Measurements from ENCODE around the gene SORD. TPM values are rescaled to one million over a fixed set of nuclear protein-coding genes. Genes with fewer than 3 reads are reported as not detected.

SORD gene
- total and polyA plus RNA-seq, 8 donors: 5.5 to 43.3 (median 15.3) TPM

- Histone ChIP-seq H3K4me3 (peak within 1 kb of the TSS; percentile 19 to 52 (median 36)), H3K36me3 (no peaks in the 10 kb centered on the region), H3K4me1 (peaks cover 38 to 62% (median 58%) of the 10 kb centered on the region in 4 donors), H3K27ac (peak within 1 kb of the TSS in 2 of 5 donors; percentile 36 to 56), H3K27me3 (peaks cover 36 to 99% (median 74%) of the 10 kb centered on the region in 3 donors), H3K9me3 (no peaks in the 10 kb centered on the region)
- TF ChIP-seq POLR2A (IDR thresholded peaks at IDR 0.05) (no peak), EP300 (IDR thresholded peaks at IDR 0.05) (no peak), POLR2AphosphoS5 (IDR thresholded peaks at IDR 0.05) (peak in 2 of 3 donors; percentile 39 to 69)
- TF ChIP-seq, protein P1, sequence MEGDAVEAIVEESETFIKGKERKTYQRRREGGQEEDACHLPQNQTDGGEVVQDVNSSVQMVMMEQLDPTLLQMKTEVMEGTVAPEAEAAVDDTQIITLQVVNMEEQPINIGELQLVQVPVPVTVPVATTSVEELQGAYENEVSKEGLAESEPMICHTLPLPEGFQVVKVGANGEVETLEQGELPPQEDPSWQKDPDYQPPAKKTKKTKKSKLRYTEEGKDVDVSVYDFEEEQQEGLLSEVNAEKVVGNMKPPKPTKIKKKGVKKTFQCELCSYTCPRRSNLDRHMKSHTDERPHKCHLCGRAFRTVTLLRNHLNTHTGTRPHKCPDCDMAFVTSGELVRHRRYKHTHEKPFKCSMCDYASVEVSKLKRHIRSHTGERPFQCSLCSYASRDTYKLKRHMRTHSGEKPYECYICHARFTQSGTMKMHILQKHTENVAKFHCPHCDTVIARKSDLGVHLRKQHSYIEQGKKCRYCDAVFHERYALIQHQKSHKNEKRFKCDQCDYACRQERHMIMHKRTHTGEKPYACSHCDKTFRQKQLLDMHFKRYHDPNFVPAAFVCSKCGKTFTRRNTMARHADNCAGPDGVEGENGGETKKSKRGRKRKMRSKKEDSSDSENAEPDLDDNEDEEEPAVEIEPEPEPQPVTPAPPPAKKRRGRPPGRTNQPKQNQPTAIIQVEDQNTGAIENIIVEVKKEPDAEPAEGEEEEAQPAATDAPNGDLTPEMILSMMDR (IDR thresholded peaks at IDR 0.05): no peak
- DNase-seq: peak; percentile 27 to 74
- intact Hi-C loops (cut with DNase I; ENCODE audit: low total_unique reads): no loop called here
- WGBS, 5 donors: 1 to 2% (median 2%) methylated on average over 32 to 42 of the region's 42 CpGs
Observed at GRCh38 chr15:45114076-45114750, 91.2 kb downstream of the SORD start, which contains the start of the genes DUOX2 and DUOXA2. DUOX2 (minus strand) TSS chr15:45114172; CDS start chr15:45113411, 761 bp downstream. DUOXA2 (plus strand) TSS chr15:45114326; CDS start chr15:45114606, 280 bp downstream.

- intact Hi-C loops (cut with DNase I; ENCODE audit: low total_unique reads): no loop called here
- peaks cover 36 to 99% (median 74%) of the 10 kb centered on the region in 3 donors for H3K27me3 ChIP-seq
- peaks cover 38 to 62% (median 58%) of the 10 kb centered on the region in 4 donors for H3K4me1 ChIP-seq
Observed at GRCh38 chr15:45114751-45115085, 91.7 kb downstream of the SORD start.

DNA sequence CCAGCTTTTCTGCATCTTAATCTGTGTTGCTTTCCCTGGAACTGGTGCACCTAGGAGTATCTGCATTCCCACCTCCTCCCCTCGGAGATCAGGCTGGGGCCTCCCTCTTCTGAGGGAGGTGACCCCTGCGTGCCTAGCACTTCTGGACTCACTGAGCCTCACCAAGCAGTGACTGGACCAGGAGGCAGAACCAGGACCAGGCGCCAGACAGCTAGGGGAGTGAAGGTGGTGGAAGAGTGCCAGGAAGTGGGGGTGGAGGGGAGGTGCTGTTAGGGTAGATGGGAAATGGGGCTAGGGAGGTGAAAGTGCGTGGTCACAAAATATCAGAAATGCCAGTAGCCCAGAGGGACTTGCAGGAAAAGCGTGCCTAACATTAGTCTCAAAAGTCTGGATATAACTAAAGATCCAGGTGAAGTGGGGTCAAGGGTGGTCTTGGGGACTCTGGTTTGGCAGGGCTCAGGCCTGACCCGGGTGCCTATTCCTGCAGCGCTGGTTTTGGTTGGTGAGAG, 92.4 kb downstream of the SORD start:
- intact Hi-C loops (cut with DNase I; ENCODE audit: low total_unique reads): no loop called here
- no peaks in the 10 kb centered on the region for H3K36me3 ChIP-seq
- H3K4me1 ChIP-seq: peaks cover 38 to 62% (median 58%) of the 10 kb centered on the region in 4 donors
- H3K9me3 ChIP-seq: no peaks in the 10 kb centered on the region
- peaks cover 32 to 99% (median 71%) of the 10 kb centered on the region in 3 donors for H3K27me3 ChIP-seq
- TF ChIP-seq POLR2AphosphoS5 (IDR thresholded peaks at IDR 0.05) (no peak), POLR2A (IDR thresholded peaks at IDR 0.05) (no peak), EP300 (IDR thresholded peaks at IDR 0.05) (no peak)
- TF ChIP-seq, protein P1 (IDR thresholded peaks at IDR 0.05): no peak
- WGBS, 5 donors: 63 to 80% (median 71%) methylated on average over 7 of the region's 7 CpGs
- H3K4me3 ChIP-seq: peak overlapping the region in 2 of 4 donors; percentile 44 to 52
- DNase-seq: no peak
- H3K27ac ChIP-seq: peak overlapping the region in 1 of 5 donors; percentile 36

More at GRCh38 chr15:45114751-45115085, 91.7 kb downstream of the SORD start:
- TF ChIP-seq EP300 (IDR thresholded peaks at IDR 0.05) (no peak), POLR2AphosphoS5 (IDR thresholded peaks at IDR 0.05) (no peak), POLR2A (IDR thresholded peaks at IDR 0.05) (no peak)
- TF ChIP-seq, protein P1 (IDR thresholded peaks at IDR 0.05): no peak
- Histone ChIP-seq H3K36me3 (no peaks in the 10 kb centered on the region), H3K27ac (peak overlapping the region in 2 of 5 donors; percentile 36 to 56), H3K9me3 (no peaks in the 10 kb centered on the region), H3K4me3 (peak overlapping the region in 2 of 4 donors; percentile 44 to 52)
- WGBS, 5 donors: 5 to 20% (median 7%) methylated on average over 1 to 2 of the region's 2 CpGs
- DNase-seq: no peak

GRCh38 chr15:45116006-45116481, 93.0 kb downstream of the SORD start:
- 32 to 58% (median 38%) methylated on average over 19 of the region's 19 CpGs for WGBS, 5 donors
- Histone ChIP-seq H3K9me3 (no peaks in the 10 kb centered on the region), H3K27ac (no peak overlapping the region), H3K27me3 (peaks cover 32 to 100% (median 68%) of the 10 kb centered on the region in 3 donors), H3K4me3 (peak overlapping the region in 2 of 4 donors; percentile 44 to 52), H3K36me3 (no peaks in the 10 kb centered on the region), H3K4me1 (peaks cover 38 to 62% (median 58%) of the 10 kb centered on the region in 4 donors)
- TF ChIP-seq, protein P1 (IDR thresholded peaks at IDR 0.05): no peak
- TF ChIP-seq POLR2A (IDR thresholded peaks at IDR 0.05) (no peak), EP300 (IDR thresholded peaks at IDR 0.05) (no peak), POLR2AphosphoS5 (IDR thresholded peaks at IDR 0.05) (no peak)
- intact Hi-C loops (cut with DNase I; ENCODE audit: low total_unique reads): no loop called here
- DNase-seq: no peak
